GM19328 (cell line): ENCODE data around the gene UGP2.
"Not testable (repeated sequence)": the region's sequence is repeated elsewhere in the genome, so short reads cannot be mapped to it uniquely, and the experiment has no call there.

Experiments used
- ATAC-seq: cut with Tn5 transposase; IDR thresholded peaks from one replicate; pipeline ENCODE4 v1.9.1; 2021; ENCODE audit warnings: mild to moderate bottlenecking, moderate library complexity; ENCODE audit not compliant: unreplicated experiment

The UGP2 gene

GRCh38 chr2:63841254-63842022, at the start of gene UGP2:
TSS of gene UGP2 (plus strand) at chr2:63841896. CDS start at chr2:63842186, 290 bp downstream.
- ATAC-seq = peak; percentile 51

- ATAC-seq = no peak
These were observed 49.2 kb upstream of the UGP2 start for GRCh38 chr2:63792530-63792929.

- ATAC-seq = no peak
These were observed 45.3 kb upstream of the UGP2 start for GRCh38 chr2:63796366-63796765.

- ATAC-seq = no peak
These were observed 44.9 kb upstream of the UGP2 start for GRCh38 chr2:63796796-63797195.

GRCh38 chr2:63801455-63801854, 40.2 kb upstream of the UGP2 start:
- no peak for ATAC-seq

GRCh38 chr2:63805412-63805811, 36.3 kb upstream of the UGP2 start:
- ATAC-seq = no peak

- not testable (repeated sequence) for ATAC-seq
These were observed 33.7 kb upstream of the UGP2 start for GRCh38 chr2:63808036-63808435.

- ATAC-seq = not testable (repeated sequence)
These were observed 32.8 kb upstream of the UGP2 start for GRCh38 chr2:63808911-63809310.

- ATAC-seq = no peak
These were observed 30.6 kb upstream of the UGP2 start for GRCh38 chr2:63811063-63811462.

GRCh38 chr2:63811870-63812269, 29.8 kb upstream of the UGP2 start:
- ATAC-seq = not testable (repeated sequence)

- no peak for ATAC-seq
These were observed 27.6 kb upstream of the UGP2 start for GRCh38 chr2:63814114-63814513.

GRCh38 chr2:63817382-63817781, 24.3 kb upstream of the UGP2 start:
- no peak for ATAC-seq

- no peak for ATAC-seq
These were observed 23.4 kb upstream of the UGP2 start for GRCh38 chr2:63818271-63818670.

- no peak for ATAC-seq
These were observed 22.4 kb upstream of the UGP2 start for GRCh38 chr2:63819256-63819655.

- no peak for ATAC-seq
These were observed 21.7 kb upstream of the UGP2 start for GRCh38 chr2:63819765-63820717.

- ATAC-seq = no peak
These were observed 20.7 kb upstream of the UGP2 start for GRCh38 chr2:63820969-63821368.

- no peak for ATAC-seq
These were observed 20.3 kb upstream of the UGP2 start for GRCh38 chr2:63821396-63821795.

GRCh38 chr2:63822478-63822877, 19.2 kb upstream of the UGP2 start:
- ATAC-seq = no peak

- ATAC-seq = no peak
These were observed 13.9 kb upstream of the UGP2 start for GRCh38 chr2:63827749-63828148.

GRCh38 chr2:63831176-63831575, 10.5 kb upstream of the UGP2 start:
- no peak for ATAC-seq

- no peak for ATAC-seq
These were observed 7.3 kb upstream of the UGP2 start for GRCh38 chr2:63834401-63834800.
